HepG2 (cell line): ENCODE results near the gene SEPTIN12. TPM values are rescaled to one million over a fixed set of nuclear protein-coding genes. Genes with fewer than 3 reads are reported as not detected.

Experiments
- ATAC-seq: fragments of 200-7000 bp; cut with Tn5 transposase; 3 replicates; pipeline ENCODE4 v1.9.1; 2020; ENCODE audit warnings: mild to moderate bottlenecking, moderate library complexity
- BruUV-seq: library from RNA; stranded (reverse); fragments of 400-500 nt; replicated peaks from 2 replicates; lab custom pipeline; 2021; lab: Mats Ljungman, UMichigan
- CTCF ChIA-PET: fragments of 300-600 bp; formaldehyde crosslinking; extraction: SDS; loops from one replicate; lab custom pipeline; 2021; ENCODE audit warnings: low total read pairs, inconsistent platforms, low intra/inter-chr PET ratio; lab: Yijun Ruan, JAX
- POLR2A ChIA-PET: fragments of 350-600 bp; sonication (Branson Sonifier 250); formaldehyde crosslinking; loops from one replicate; lab custom pipeline; 2020; ENCODE audit warnings: antibody characterized with exemption, inconsistent platforms; lab: Yijun Ruan, JAX
- DNase-seq: peaks from one replicate; pipeline ENCODE4 v3.0.0-alpha.2; 2015; ENCODE audit warnings: low spot score
- FAIRE-seq: peaks from 3 replicates; lab custom pipeline; 2011; peaks lifted over from hg19 to GRCh38; lab: Jason Lieb, UNC
- H2AFZ ChIP-seq: one replicate; pipeline ENCODE4 v1.6.1; 2011; ENCODE audit warnings: low read length, inconsistent platforms
- H3K27ac ChIP-seq: fragments of 300-600 bp; 3 replicates; pipeline ENCODE4 v1.8.0; 2011; ENCODE audit warnings: mixed run types, mild to moderate bottlenecking, mixed read lengths, low read length, inconsistent platforms; ENCODE audit not compliant: insufficient read depth; ENCODE audit errors: extremely low read length
- H3K27me3 ChIP-seq, 2 experiments: fragments of 200-600 bp in 1 of 2; 2 replicates in 1 of 2; 3 replicates in 1 of 2; pipeline versions ENCODE4 v1.6.0 to v1.8.0; 2011; ENCODE audit warnings: low read length in 2 of 2, mild to moderate bottlenecking in 2 of 2, moderate library complexity in 2 of 2, inconsistent platforms in 1 of 2; ENCODE audit not compliant: insufficient read depth in 2 of 2, control insufficient read depth in 1 of 2
- H3K36me3 ChIP-seq, 2 experiments: fragments of 200-600 bp in 1 of 2; replicated peaks in 1 of 2; 2 replicates in 1 of 2; 3 replicates in 1 of 2; pipeline versions ENCODE4 v1.5.1 to v1.8.0; 2011; ENCODE audit warnings: low read length in 2 of 2, inconsistent platforms in 1 of 2; ENCODE audit not compliant: insufficient read depth in 2 of 2, control insufficient read depth in 1 of 2
- H3K4me1 ChIP-seq: 2 replicates; pipeline ENCODE4 v1.5.1; 2012; ENCODE audit warnings: low read length, inconsistent platforms; ENCODE audit not compliant: insufficient read depth
- H3K4me2 ChIP-seq: 2 replicates; pipeline ENCODE4 v1.6.0; 2011; ENCODE audit warnings: low read depth, low read length, inconsistent platforms
- H3K4me3 ChIP-seq, 3 experiments: fragments of 200-600 bp in 1 of 3; sonication (generic), shearing (Covaris generic) in 1 of 3; replicated peaks in 1 of 3; 2 replicates each; pipeline ENCODE4 v1.5.1; 2011 to 2016; ENCODE audit warnings: low read length in 3 of 3, inconsistent platforms in 2 of 3, low read depth in 2 of 3, mild to moderate bottlenecking in 2 of 3, control low read depth in 1 of 3, mixed read lengths in 1 of 3; ENCODE audit not compliant: insufficient read depth in 1 of 3
- H3K79me2 ChIP-seq: one replicate; pipeline ENCODE4 v1.6.1; 2011; ENCODE audit warnings: low read length, inconsistent platforms; ENCODE audit not compliant: insufficient read depth
- H3K9ac ChIP-seq: 2 replicates; pipeline ENCODE4 v1.6.0; 2011; ENCODE audit warnings: mild to moderate bottlenecking, low read depth, low read length, inconsistent platforms; ENCODE audit not compliant: insufficient read depth
- H3K9me3 ChIP-seq: 2 replicates; pipeline ENCODE4 v1.5.1; 2012; ENCODE audit warnings: mild to moderate bottlenecking, low read length
- H4K20me1 ChIP-seq: 2 replicates; pipeline ENCODE4 v1.6.0; 2011; ENCODE audit warnings: inconsistent platforms, mild to moderate bottlenecking, low read length, moderate library complexity; ENCODE audit not compliant: insufficient read depth
- BRD4 ChIP-seq: sonication (generic); formaldehyde crosslinking; IDR thresholded peaks from 2 replicates; pipeline ENCODE4 v1.4.0; 2020; ENCODE audit warnings: missing genetic modification reagents
- DMAP1 ChIP-seq: IDR thresholded peaks from 2 replicates; pipeline ENCODE4 v1.6.1; 2016
- HMGA1 ChIP-seq: sonication (generic); formaldehyde crosslinking; conservative IDR thresholded peaks from 2 replicates; pipeline ENCODE4 v1.4.0; 2020; ENCODE audit warnings: missing genetic modification reagents
- REL ChIP-seq: sonication (generic); formaldehyde crosslinking; conservative IDR thresholded peaks from 2 replicates; pipeline ENCODE4 v1.8.0; 2022; ENCODE audit warnings: mild to moderate bottlenecking, missing genetic modification reagents, moderate library complexity
- REPIN1 ChIP-seq: sonication (generic); formaldehyde crosslinking; IDR thresholded peaks from 2 replicates; pipeline ENCODE4 v1.8.0; 2022; ENCODE audit warnings: missing genetic modification reagents, low read depth, mild to moderate bottlenecking, borderline replicate concordance
- SP2 ChIP-seq: sonication (generic); formaldehyde crosslinking; IDR thresholded peaks from 2 replicates; pipeline ENCODE4 v1.5.1; 2020; ENCODE audit warnings: mild to moderate bottlenecking, missing genetic modification reagents
- ZMYM3 ChIP-seq: sonication (generic); formaldehyde crosslinking; IDR thresholded peaks from 2 replicates; pipeline ENCODE4 v1.5.1; 2020; ENCODE audit warnings: mild to moderate bottlenecking, missing genetic modification reagents
- ZNF572 ChIP-seq: sonication (generic); formaldehyde crosslinking; IDR thresholded peaks from 2 replicates; pipeline ENCODE4 v1.5.1; 2020; ENCODE audit warnings: mild to moderate bottlenecking, missing genetic modification reagents
- ZSCAN20 ChIP-seq: sonication (generic); formaldehyde crosslinking; IDR thresholded peaks from 2 replicates; pipeline ENCODE4 v1.4.0; 2020; ENCODE audit warnings: missing genetic modification reagents, mild to moderate bottlenecking, borderline replicate concordance
- WGBS: methylation state at CpG from one replicate; pipeline ENCODE4 v1.1.6; 2017; ENCODE audit warnings: low lambda C conversion rate; 5-methylcytosine and 5-hydroxymethylcytosine counted together
- in situ Hi-C: cut with HindIII; loops from 2 replicates; pipeline ENCODE4 v1.10.0; 2017; ENCODE audit warnings: low pct_unique_long_range_greater_than_20kb; ENCODE audit not compliant: extremely low pct_ligation_motif_present
- intact Hi-C: fragments of 100-400 bp; cut with micrococcal nuclease; formaldehyde crosslinking; loops from one replicate; pipeline ENCODE4 v1.10.0; 2022; ENCODE audit not compliant: unreplicated experiment
- polyA plus RNA-seq, 8 experiments: library from polyadenylated mRNA; depleted of rRNA in 3 of 8; stranded (reverse) in 7 of 8; unstranded in 1 of 8; fragments of >200 nt; fragmentation: Illumina TruSeq in 4 of 8; extraction: Trizol in 4 of 8; gene quantifications; 2 replicates each; pipeline versions ENCODE4 v1.2.1 to v1.2.3, GENCODE V29; 2011 to 2016; ENCODE audit warnings: low read depth in 4 of 8, missing spikeins in 1 of 8, mixed read lengths in 1 of 8; ENCODE audit not compliant: insufficient read depth in 1 of 8
- total RNA-seq, 5 experiments: library from RNA; depleted of rRNA; stranded (reverse); fragments of >200 nt; fragmentation: Illumina TruSeq; extraction: Trizol; gene quantifications; 2 replicates each; pipeline ENCODE4 v1.2.3, GENCODE V29; 2016; ENCODE audit warnings: low read depth in 1 of 5
- TF ChIP-seq, protein P1 (sequence below): IDR thresholded peaks from 2 replicates; pipeline ENCODE4 v1.6.1; 2016; ENCODE audit warnings: low read depth, missing genetic modification reagents, missing compliant biosample characterization
- TF ChIP-seq, protein P2 (sequence below): sonication (generic); formaldehyde crosslinking; IDR thresholded peaks from 2 replicates; pipeline ENCODE4 v1.8.0; 2023; ENCODE audit warnings: mild to moderate bottlenecking, missing genetic modification reagents
- TF ChIP-seq, protein P3 (sequence below): sonication (generic); formaldehyde crosslinking; IDR thresholded peaks from 2 replicates; pipeline ENCODE4 v1.4.0; 2020; ENCODE audit warnings: missing genetic modification reagents, mild to moderate bottlenecking, borderline replicate concordance
- TF ChIP-seq, protein P4 (sequence below): sonication (generic); formaldehyde crosslinking; IDR thresholded peaks from 2 replicates; pipeline ENCODE4 v1.4.0; 2020; ENCODE audit warnings: missing genetic modification reagents, low read depth, mild to moderate bottlenecking, borderline replicate concordance

Gene SEPTIN12
- total and polyA plus RNA-seq, 2 of the 13 experiments (the other 11 are each of a cell fraction or from before 2014, with no cell fraction given) = 0.22 TPM; not detected in 1

DNA sequence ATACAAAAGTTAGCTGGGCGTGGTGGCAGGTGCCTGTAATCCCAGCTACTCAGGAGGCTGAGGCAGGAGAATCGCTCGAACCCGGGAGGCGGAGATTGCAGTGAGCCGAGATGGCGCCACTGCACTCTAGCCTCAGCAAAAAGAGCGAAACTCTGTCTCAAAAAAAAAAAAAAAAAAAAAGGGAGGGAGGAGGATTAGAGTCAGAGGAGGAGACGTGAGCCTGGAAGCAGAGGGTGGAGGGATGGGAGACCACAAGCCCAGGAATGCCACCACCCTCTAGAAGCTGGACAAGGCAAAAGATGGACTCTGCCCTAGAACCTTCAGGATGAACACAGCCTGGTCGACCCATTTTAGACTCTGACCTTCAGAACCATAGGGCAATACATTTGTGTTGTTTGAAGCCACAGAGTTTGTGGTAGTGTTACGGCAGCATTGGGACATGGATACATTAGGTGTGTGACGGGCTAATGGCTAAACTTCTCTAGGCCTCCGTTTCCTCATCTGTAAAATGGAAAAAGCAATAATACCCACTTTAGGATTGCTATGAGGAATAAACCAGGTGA lies 4.9 kb upstream of the SEPTIN12 start (continued):
- TF ChIP-seq, protein P1, sequence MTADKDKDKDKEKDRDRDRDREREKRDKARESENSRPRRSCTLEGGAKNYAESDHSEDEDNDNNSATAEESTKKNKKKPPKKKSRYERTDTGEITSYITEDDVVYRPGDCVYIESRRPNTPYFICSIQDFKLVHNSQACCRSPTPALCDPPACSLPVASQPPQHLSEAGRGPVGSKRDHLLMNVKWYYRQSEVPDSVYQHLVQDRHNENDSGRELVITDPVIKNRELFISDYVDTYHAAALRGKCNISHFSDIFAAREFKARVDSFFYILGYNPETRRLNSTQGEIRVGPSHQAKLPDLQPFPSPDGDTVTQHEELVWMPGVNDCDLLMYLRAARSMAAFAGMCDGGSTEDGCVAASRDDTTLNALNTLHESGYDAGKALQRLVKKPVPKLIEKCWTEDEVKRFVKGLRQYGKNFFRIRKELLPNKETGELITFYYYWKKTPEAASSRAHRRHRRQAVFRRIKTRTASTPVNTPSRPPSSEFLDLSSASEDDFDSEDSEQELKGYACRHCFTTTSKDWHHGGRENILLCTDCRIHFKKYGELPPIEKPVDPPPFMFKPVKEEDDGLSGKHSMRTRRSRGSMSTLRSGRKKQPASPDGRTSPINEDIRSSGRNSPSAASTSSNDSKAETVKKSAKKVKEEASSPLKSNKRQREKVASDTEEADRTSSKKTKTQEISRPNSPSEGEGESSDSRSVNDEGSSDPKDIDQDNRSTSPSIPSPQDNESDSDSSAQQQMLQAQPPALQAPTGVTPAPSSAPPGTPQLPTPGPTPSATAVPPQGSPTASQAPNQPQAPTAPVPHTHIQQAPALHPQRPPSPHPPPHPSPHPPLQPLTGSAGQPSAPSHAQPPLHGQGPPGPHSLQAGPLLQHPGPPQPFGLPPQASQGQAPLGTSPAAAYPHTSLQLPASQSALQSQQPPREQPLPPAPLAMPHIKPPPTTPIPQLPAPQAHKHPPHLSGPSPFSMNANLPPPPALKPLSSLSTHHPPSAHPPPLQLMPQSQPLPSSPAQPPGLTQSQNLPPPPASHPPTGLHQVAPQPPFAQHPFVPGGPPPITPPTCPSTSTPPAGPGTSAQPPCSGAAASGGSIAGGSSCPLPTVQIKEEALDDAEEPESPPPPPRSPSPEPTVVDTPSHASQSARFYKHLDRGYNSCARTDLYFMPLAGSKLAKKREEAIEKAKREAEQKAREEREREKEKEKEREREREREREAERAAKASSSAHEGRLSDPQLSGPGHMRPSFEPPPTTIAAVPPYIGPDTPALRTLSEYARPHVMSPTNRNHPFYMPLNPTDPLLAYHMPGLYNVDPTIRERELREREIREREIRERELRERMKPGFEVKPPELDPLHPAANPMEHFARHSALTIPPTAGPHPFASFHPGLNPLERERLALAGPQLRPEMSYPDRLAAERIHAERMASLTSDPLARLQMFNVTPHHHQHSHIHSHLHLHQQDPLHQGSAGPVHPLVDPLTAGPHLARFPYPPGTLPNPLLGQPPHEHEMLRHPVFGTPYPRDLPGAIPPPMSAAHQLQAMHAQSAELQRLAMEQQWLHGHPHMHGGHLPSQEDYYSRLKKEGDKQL = no peak
- TF ChIP-seq ZNF572 = no peak
- TF ChIP-seq SP2 = no peak
- TF ChIP-seq ZSCAN20 (CRISPR knock-in tag) = no peak
- TF ChIP-seq, protein P2, sequence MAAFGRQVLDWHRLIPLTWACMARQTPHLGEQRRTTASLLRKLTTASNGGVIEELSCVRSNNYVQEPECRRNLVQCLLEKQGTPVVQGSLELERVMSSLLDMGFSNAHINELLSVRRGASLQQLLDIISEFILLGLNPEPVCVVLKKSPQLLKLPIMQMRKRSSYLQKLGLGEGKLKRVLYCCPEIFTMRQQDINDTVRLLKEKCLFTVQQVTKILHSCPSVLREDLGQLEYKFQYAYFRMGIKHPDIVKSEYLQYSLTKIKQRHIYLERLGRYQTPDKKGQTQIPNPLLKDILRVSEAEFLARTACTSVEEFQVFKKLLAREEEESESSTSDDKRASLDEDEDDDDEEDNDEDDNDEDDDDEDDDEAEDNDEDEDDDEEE = no peak

DNA sequence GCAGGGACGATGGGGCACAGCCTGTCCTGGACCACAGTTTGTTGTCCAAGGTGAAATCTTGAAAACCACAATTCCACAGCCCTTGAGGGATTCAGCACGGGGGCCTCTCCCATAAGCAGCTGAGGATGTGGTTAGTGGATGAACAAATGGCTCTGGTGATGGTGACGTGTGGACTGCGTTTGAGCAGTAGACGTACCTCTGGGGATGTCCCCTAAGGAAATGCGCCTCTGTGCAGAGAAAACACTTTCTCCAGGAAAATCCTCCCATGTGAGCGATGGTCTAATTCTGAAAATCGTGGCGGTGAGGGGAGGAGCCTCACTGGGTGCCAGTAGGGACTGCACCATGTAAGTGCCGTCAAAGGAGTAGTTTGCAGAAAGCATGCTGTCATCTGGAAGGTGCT lies 2.7 kb upstream of the SEPTIN12 start:
- CTCF ChIA-PET = no interaction called here
- TF ChIP-seq DMAP1 (no peak), REPIN1 (no peak), REL (CRISPR knock-in tag) (no peak), ZMYM3 (CRISPR knock-in tag) (no peak), BRD4 (no peak), HMGA1 (CRISPR knock-in tag) (no peak)
- TF ChIP-seq, protein P3, sequence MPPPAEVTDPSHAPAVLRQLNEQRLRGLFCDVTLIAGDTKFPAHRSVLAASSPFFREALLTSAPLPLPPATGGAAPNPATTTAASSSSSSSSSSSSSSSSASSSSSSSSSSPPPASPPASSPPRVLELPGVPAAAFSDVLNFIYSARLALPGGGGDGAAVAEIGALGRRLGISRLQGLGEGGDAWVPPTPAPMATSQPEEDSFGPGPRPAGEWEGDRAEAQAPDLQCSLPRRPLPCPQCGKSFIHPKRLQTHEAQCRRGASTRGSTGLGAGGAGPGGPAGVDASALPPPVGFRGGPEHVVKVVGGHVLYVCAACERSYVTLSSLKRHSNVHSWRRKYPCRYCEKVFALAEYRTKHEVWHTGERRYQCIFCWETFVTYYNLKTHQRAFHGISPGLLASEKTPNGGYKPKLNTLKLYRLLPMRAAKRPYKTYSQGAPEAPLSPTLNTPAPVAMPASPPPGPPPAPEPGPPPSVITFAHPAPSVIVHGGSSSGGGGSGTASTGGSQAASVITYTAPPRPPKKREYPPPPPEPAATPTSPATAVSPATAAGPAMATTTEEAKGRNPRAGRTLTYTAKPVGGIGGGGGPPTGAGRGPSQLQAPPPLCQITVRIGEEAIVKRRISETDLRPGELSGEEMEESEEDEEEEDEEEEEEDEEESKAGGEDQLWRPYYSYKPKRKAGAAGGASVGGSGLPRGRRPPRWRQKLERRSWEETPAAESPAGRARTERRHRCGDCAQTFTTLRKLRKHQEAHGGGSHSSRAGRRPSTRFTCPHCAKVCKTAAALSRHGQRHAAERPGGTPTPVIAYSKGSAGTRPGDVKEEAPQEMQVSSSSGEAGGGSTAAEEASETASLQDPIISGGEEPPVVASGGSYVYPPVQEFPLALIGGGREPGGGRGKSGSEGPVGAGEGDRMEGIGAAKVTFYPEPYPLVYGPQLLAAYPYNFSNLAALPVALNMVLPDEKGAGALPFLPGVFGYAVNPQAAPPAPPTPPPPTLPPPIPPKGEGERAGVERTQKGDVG (CRISPR knock-in tag) = no peak
- TF ChIP-seq, protein P4, sequence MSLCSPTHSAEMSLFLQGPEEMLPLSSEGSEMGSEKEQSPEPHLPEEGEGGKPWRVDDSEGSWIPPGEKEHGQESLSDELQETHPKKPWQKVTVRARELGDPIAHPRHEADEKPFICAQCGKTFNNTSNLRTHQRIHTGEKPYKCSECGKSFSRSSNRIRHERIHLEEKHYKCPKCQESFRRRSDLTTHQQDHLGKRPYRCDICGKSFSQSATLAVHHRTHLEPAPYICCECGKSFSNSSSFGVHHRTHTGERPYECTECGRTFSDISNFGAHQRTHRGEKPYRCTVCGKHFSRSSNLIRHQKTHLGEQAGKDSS = no peak

More for the DNA sequence above, 2.7 kb upstream of the SEPTIN12 start:
- Histone ChIP-seq H3K9ac (no peak overlapping the region), H3K9me3 (no peaks in the 10 kb centered on the region), H3K4me1 (peaks cover 63% of the 10 kb centered on the region), H3K27ac (no peak overlapping the region), H3K79me2 (no peaks in the 10 kb centered on the region), H2AFZ (no peak overlapping the region), H3K27me3 (no peaks in the 10 kb centered on the region; a peak in 1 of 5 replicates), H3K36me3 (no peaks in the 10 kb centered on the region), H4K20me1 (no peaks in the 10 kb centered on the region), H3K4me3 (no peak overlapping the region), H3K4me2 (no peak overlapping the region)
- no peak for ATAC-seq
- DNase-seq = no peak
- WGBS = 72% methylated on average over 10 of the region's 10 CpGs
- in situ Hi-C loops = no loop called here
- FAIRE-seq = no peak
- BruUV-seq = no TSS peak
- intact Hi-C loops = no loop called here
- POLR2A ChIA-PET = interaction anchor here (3.0 kb wide), 1 partner anchor 11 kb away, joined by 17 read pairs; the partner anchor contains the start of gene ROGDI
